ENCODE results near the gene ASAP3. TPM values are rescaled to one million over a fixed set of nuclear protein-coding genes. Genes with fewer than 3 reads are reported as not detected.

The ASAP3 gene
- total and polyA plus RNA-seq, 2 donors (not counting 3 experiments of a cell fraction or from before 2014, with no cell fraction given), result 12.5 to 14.2 TPM

DNA sequence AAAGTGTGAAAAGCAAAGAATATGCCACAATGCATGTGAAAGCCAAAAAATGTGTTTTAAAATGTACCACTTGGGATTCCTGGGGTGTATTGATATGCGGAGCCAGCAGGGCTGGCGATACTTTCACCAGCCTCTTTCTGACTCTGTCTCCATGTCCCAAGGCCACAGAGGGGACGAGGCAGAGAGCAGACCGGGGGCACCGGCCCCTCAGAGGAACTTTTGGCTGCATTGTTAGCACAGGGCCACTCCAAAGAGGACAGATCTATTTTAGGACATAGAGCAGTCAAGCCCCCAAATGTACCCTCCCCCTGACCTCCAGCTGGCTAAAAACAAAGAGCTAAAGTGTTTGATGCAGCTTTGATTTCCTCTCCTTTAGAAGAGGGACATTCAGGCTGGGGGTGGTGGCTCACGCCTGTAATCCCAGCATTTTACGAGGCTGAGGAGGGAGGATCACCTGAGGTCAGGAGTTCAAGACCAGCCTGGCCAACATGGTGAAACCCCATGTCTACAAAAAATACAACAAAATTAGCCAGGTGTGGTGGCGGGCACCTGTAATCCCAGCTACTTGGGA lies 88.7 kb downstream of the ASAP3 start:
- Histone ChIP-seq H3K4me3 (replicated peaks in 1 of 3; ENCODE audit: insufficient read depth in 1 of 3, low read depth in 1 of 3, low read length in 3 of 3) (no peak overlapping the region), H3K9me1 (replicated peaks; ENCODE audit: control insufficient read depth, extremely low read depth, insufficient read depth, low read length) (no peaks in the 10 kb centered on the region), H3K4me2 (ENCODE audit: insufficient read depth, low read length) (no peak overlapping the region), H3K79me2 (ENCODE audit: control insufficient read depth, insufficient read depth, low read length) (no peaks in the 10 kb centered on the region), H3K9ac (replicated peaks; ENCODE audit: extremely low read depth, insufficient read depth, low read length) (no peak overlapping the region), H3K4me1 (ENCODE audit: control insufficient read depth, extremely low read depth, insufficient read depth, low read length) (peaks cover 15% of the 10 kb centered on the region), H3K36me3 (ENCODE audit: control insufficient read depth in 2 of 2, extremely low read depth in 1 of 2, insufficient read depth in 2 of 2, low read length in 2 of 2) (no peaks in the 10 kb centered on the region), H4K20me1 (replicated peaks; ENCODE audit: control insufficient read depth, extremely low read depth, insufficient read depth, low read length) (no peaks in the 10 kb centered on the region), H3K27me3 (ENCODE audit: control insufficient read depth in 2 of 2, insufficient read depth in 2 of 2, low read length in 2 of 2) (no peaks in the 10 kb centered on the region), H3K9me3 (replicated peaks; ENCODE audit: control insufficient read depth, insufficient read depth, low read length) (no peaks in the 10 kb centered on the region), H3K27ac (ENCODE audit: insufficient read depth, low read depth, low read length) (no peak overlapping the region), H2AFZ (ENCODE audit: low read depth, low read length) (no peak overlapping the region)
- ChIA-PET POLR2A (interaction anchor here (0.9 to 1.4 kb wide), 2 partner anchors 8 to 51 kb away, joined by 4 to 5 read pairs; partner anchors contain the start of gene HNRNPR), CTCF (interaction anchor here (1.3 to 2.4 kb wide), 4 partner anchors 8 to 102 kb away, joined by 3 to 30 read pairs (median 4); partner anchors contain the start of gene HNRNPR)
- dilution Hi-C loops (cut with MboI; ENCODE audit: extremely low pct_ligation_motif_present, low sequenced_read_pairs) (no loop called here), intact Hi-C loops (cut with micrococcal nuclease) (no loop called here)
- DNase-seq (ENCODE audit: low read depth, low spot score), result no peak
- BruUV-seq (replicated peaks), result no TSS peak
- FAIRE-seq, result no peak
- no peak for TF ChIP-seq CTCF (IDR thresholded peaks at IDR 0.05; ENCODE audit: extremely low read depth in 1 of 2, insufficient read depth in 1 of 2, low read depth in 1 of 2, low read length in 2 of 2)
- no peak for TF ChIP-seq JUN (IDR thresholded peaks at IDR 0.05; ENCODE audit: borderline replicate concordance, insufficient read depth, insufficient read length, low read depth)
- no peak for TF ChIP-seq GATA2 (IDR thresholded peaks at IDR 0.05; ENCODE audit: insufficient read depth, insufficient read length, low read depth, low read length)
- TF ChIP-seq EZH2 (IDR thresholded peaks at IDR 0.05; ENCODE audit: borderline replicate concordance, low read depth, low read length, severe bottlenecking), result no peak
- TF ChIP-seq, protein P1, sequence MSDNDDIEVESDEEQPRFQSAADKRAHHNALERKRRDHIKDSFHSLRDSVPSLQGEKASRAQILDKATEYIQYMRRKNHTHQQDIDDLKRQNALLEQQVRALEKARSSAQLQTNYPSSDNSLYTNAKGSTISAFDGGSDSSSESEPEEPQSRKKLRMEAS (IDR thresholded peaks at IDR 0.05; ENCODE audit: insufficient read depth, insufficient read length), result no peak
- TF ChIP-seq POLR2AphosphoS5 (IDR thresholded peaks at IDR 0.05; ENCODE audit: insufficient read depth, low read depth, low read length), result no peak
- TF ChIP-seq MYC (IDR thresholded peaks at IDR 0.05; ENCODE audit: low read depth, low read length), result no peak
- TF ChIP-seq FOS (IDR thresholded peaks at IDR 0.05; ENCODE audit: borderline replicate concordance, insufficient read depth, low read length), result no peak
- no peak for TF ChIP-seq POLR2A (IDR thresholded peaks at IDR 0.05; ENCODE audit: low read depth, low read length)

Measured in endothelial cell of umbilical vein (primary cell).